Fibroblast of skin of left biceps (primary cell): Measurements from ENCODE around the gene DTNBP1.

Experiments
- DNase-seq, 2 experiments: peaks; one replicate each; pipeline ENCODE4 v3.0.0-alpha.2; 2013; ENCODE audit warnings: low read depth in 2 of 2

DTNBP1 gene

GRCh38 chr6:15531973-15532372 lies 130.9 kb downstream of the DTNBP1 start:
- DNase-seq: no peak

- no peak for DNase-seq
Observed at GRCh38 chr6:15530411-15530810, 132.4 kb downstream of the DTNBP1 start.

GRCh38 chr6:15528870-15529269 lies 134.0 kb downstream of the DTNBP1 start:
- DNase-seq: no peak

- no peak for DNase-seq
Observed at GRCh38 chr6:15527838-15528617, 134.8 kb downstream of the DTNBP1 start.

GRCh38 chr6:15526212-15526701 lies 136.6 kb downstream of the DTNBP1 start:
- no peak for DNase-seq

- DNase-seq: no peak
Observed at GRCh38 chr6:15524861-15525401, 137.9 kb downstream of the DTNBP1 start.

- DNase-seq: no peak
Observed at GRCh38 chr6:15523679-15524630, 138.9 kb downstream of the DTNBP1 start.

GRCh38 chr6:15522856-15523529 lies 139.8 kb downstream of the DTNBP1 start:
- no peak for DNase-seq

- no peak for DNase-seq
Observed at GRCh38 chr6:15522427-15522826, 140.4 kb downstream of the DTNBP1 start.

GRCh38 chr6:15522026-15522425 lies 140.8 kb downstream of the DTNBP1 start:
- DNase-seq: no peak

GRCh38 chr6:15521582-15521981 lies 141.2 kb downstream of the DTNBP1 start:
- no peak for DNase-seq

- DNase-seq: no peak
Observed at GRCh38 chr6:15520626-15521203, 142.1 kb downstream of the DTNBP1 start.

GRCh38 chr6:15519681-15520080 lies 143.1 kb downstream of the DTNBP1 start:
- no peak for DNase-seq

GRCh38 chr6:15518878-15519277 lies 143.9 kb downstream of the DTNBP1 start:
- no peak for DNase-seq

- no peak for DNase-seq
Observed at GRCh38 chr6:15518057-15518456, 144.8 kb downstream of the DTNBP1 start.

GRCh38 chr6:15517600-15517999 lies 145.2 kb downstream of the DTNBP1 start:
- no peak for DNase-seq

- no peak for DNase-seq
Observed at GRCh38 chr6:15516923-15517560, 145.8 kb downstream of the DTNBP1 start.

GRCh38 chr6:15516378-15516777 lies 146.4 kb downstream of the DTNBP1 start:
- DNase-seq: no peak

- DNase-seq: no peak
Observed at GRCh38 chr6:15515660-15516375, 147.0 kb downstream of the DTNBP1 start.

GRCh38 chr6:15515226-15515625 lies 147.6 kb downstream of the DTNBP1 start:
- DNase-seq: no peak
